DOHH2 (cell line): Measurements from ENCODE around the gene NIT1.

Source experiments
- H3F3A ChIP-seq: fragments of 200-600 bp; sonication (generic), shearing (Covaris generic); 2 replicates; pipeline ENCODE4 v1.6.0; 2016; ENCODE audit warnings: antibody characterized with exemption, mild to moderate bottlenecking; ENCODE audit not compliant: control insufficient read depth, insufficient read depth
- H3K27ac ChIP-seq: fragments of 200-600 bp; sonication (generic); 2 replicates; pipeline ENCODE4 v1.5.1; 2014; ENCODE audit warnings: low read depth, mild to moderate bottlenecking, low read length, moderate library complexity
- H3K27me3 ChIP-seq: fragments of 200-600 bp; sonication (generic); 2 replicates; pipeline ENCODE4 v1.6.1; 2014; ENCODE audit warnings: mild to moderate bottlenecking, low read length, mixed read lengths; ENCODE audit not compliant: control insufficient read depth
- H3K36me3 ChIP-seq: fragments of 200-600 bp; sonication (generic); 2 replicates; pipeline ENCODE4 v1.6.1; 2014; ENCODE audit warnings: mild to moderate bottlenecking, low read length, moderate library complexity, mixed read lengths; ENCODE audit not compliant: control insufficient read depth
- H3K4me1 ChIP-seq: fragments of 200-600 bp; sonication (generic); 2 replicates; pipeline ENCODE4 v1.6.1; 2014; ENCODE audit warnings: mild to moderate bottlenecking, low read length, mixed read lengths; ENCODE audit not compliant: control insufficient read depth
- H3K4me2 ChIP-seq: fragments of 200-600 bp; sonication (generic); 2 replicates; pipeline ENCODE4 v1.6.0; 2014; ENCODE audit warnings: mild to moderate bottlenecking, low read length, moderate library complexity
- H3K4me3 ChIP-seq: fragments of 200-600 bp; sonication (generic); 2 replicates; pipeline ENCODE4 v1.5.1; 2014; ENCODE audit warnings: mild to moderate bottlenecking, low read length, mixed read lengths
- H3K79me2 ChIP-seq: fragments of 200-600 bp; sonication (generic); 2 replicates; pipeline ENCODE4 v1.6.1; 2014; ENCODE audit warnings: mild to moderate bottlenecking, low read length, mixed read lengths; ENCODE audit not compliant: control insufficient read depth
- H3K9me2 ChIP-seq: fragments of 200-600 bp; sonication (generic); replicated peaks from 2 replicates; pipeline ENCODE4 v1.6.1; 2014; ENCODE audit warnings: mild to moderate bottlenecking, low read length, mixed read lengths; ENCODE audit not compliant: control insufficient read depth
- H3K9me3 ChIP-seq: fragments of 200-600 bp; sonication (generic); 2 replicates; pipeline ENCODE4 v1.6.1; 2014; ENCODE audit warnings: antibody characterized with exemption, low read length, mixed read lengths; ENCODE audit not compliant: control insufficient read depth, insufficient read depth
- H4K20me1 ChIP-seq: fragments of 200-600 bp; sonication (generic); 2 replicates; pipeline ENCODE4 v1.6.0; 2014; ENCODE audit warnings: low read depth, mild to moderate bottlenecking, antibody characterized with exemption, low read length, moderate library complexity; ENCODE audit not compliant: control insufficient read depth, insufficient read depth
- EZH2phosphoT487 ChIP-seq: fragments of 200-600 bp; sonication (generic); IDR thresholded peaks from 2 replicates; pipeline ENCODE4 v1.6.1; 2017; ENCODE audit warnings: borderline replicate concordance, mild to moderate bottlenecking, antibody characterized with exemption, low read length, moderate library complexity, mixed read lengths
- TF ChIP-seq, protein P1 (sequence below): fragments of 200-600 bp; sonication (generic); IDR thresholded peaks from one replicate; pipeline ENCODE4 v1.5.1; 2014; ENCODE audit warnings: antibody characterized with exemption, mild to moderate bottlenecking, low read depth, low read length; ENCODE audit not compliant: poor library complexity, severe bottlenecking

NIT1 gene

DNA sequence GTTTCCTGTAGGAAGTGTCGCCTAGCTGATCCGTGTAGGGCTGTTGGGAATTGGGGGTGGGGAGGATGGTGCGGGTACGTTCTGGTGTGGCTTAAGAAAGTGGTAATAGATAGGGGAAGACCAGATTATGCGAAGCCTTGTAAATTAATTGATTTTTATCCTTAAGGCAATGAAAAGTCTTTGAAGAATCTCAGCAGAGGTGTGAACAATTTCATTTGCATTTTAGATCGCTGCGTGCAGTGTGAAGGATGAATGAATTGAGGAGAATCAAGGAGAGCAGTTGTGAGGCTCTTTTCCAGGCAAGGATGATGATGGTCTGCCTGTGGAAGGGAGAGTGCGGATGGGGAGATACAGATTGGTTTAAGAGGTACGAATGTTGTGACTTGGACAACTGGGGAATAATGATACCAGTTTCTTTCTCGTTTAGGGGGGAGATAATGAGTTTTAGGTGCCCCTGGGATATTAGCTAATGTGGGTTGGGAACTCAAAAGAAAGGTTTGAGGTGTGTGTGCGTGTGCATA is 15.4 kb downstream of the NIT1 start:
- peak overlapping the region; percentile 78 for H3K4me2 ChIP-seq
- H3K79me2 ChIP-seq: peaks cover 49% of the 10 kb centered on the region
- peak overlapping the region; percentile 50 for H3K27ac ChIP-seq
- H3K9me3 ChIP-seq: no peaks in the 10 kb centered on the region
- H3K9me2 ChIP-seq: no peaks in the 10 kb centered on the region
- peaks cover 23% of the 10 kb centered on the region for H3K4me1 ChIP-seq
- TF ChIP-seq, protein P1, sequence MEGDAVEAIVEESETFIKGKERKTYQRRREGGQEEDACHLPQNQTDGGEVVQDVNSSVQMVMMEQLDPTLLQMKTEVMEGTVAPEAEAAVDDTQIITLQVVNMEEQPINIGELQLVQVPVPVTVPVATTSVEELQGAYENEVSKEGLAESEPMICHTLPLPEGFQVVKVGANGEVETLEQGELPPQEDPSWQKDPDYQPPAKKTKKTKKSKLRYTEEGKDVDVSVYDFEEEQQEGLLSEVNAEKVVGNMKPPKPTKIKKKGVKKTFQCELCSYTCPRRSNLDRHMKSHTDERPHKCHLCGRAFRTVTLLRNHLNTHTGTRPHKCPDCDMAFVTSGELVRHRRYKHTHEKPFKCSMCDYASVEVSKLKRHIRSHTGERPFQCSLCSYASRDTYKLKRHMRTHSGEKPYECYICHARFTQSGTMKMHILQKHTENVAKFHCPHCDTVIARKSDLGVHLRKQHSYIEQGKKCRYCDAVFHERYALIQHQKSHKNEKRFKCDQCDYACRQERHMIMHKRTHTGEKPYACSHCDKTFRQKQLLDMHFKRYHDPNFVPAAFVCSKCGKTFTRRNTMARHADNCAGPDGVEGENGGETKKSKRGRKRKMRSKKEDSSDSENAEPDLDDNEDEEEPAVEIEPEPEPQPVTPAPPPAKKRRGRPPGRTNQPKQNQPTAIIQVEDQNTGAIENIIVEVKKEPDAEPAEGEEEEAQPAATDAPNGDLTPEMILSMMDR: no peak
- TF ChIP-seq EZH2phosphoT487: no peak
- H3F3A ChIP-seq: peaks cover 3% of the 10 kb centered on the region; the same call in 1 of the 2 replicates
- H3K4me3 ChIP-seq: peak overlapping the region; percentile 85
- peaks cover 30% of the 10 kb centered on the region for H3K36me3 ChIP-seq
- H3K27me3 ChIP-seq: no peaks in the 10 kb centered on the region
- H4K20me1 ChIP-seq: no peaks in the 10 kb centered on the region

GRCh38 chr1:161137881-161138280 is 20.0 kb downstream of the NIT1 start:
- H3K9me2 ChIP-seq: no peaks in the 10 kb centered on the region
- H3K36me3 ChIP-seq: peaks cover 5% of the 10 kb centered on the region
- no peaks in the 10 kb centered on the region for H3K27me3 ChIP-seq
- H3K9me3 ChIP-seq: no peaks in the 10 kb centered on the region
- no peak for TF ChIP-seq EZH2phosphoT487
- TF ChIP-seq, protein P1: no peak
- H4K20me1 ChIP-seq: no peaks in the 10 kb centered on the region
- H3F3A ChIP-seq: peaks cover 9% of the 10 kb centered on the region; the same call in 1 of the 2 replicates
- H3K4me1 ChIP-seq: peaks cover 8% of the 10 kb centered on the region
- H3K4me2 ChIP-seq: no peak overlapping the region
- peaks cover 23% of the 10 kb centered on the region for H3K79me2 ChIP-seq
- no peak overlapping the region for H3K27ac ChIP-seq
- H3K4me3 ChIP-seq: no peak overlapping the region

DNA sequence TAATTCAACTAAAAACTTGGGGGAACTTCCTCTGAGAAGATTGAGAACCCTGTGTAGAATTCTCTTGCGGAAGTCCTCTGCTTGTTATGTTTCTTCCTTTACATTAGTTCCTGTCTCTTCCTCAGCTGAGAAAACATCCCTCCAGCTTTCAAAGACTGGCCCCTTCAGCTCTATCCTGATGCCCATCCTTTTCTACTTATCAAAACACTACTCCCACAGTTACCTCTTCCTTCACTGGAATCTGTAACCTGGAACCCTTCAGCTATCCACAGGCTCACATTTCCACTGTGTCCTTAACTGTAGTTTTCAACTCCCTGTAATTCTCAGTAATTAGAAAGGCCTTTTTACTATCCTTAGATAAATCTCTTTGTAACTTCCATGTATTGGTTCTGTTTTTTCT is 20.5 kb downstream of the NIT1 start:
- TF ChIP-seq EZH2phosphoT487: no peak
- TF ChIP-seq, protein P1: no peak
- H3K27ac ChIP-seq: no peak overlapping the region
- no peaks in the 10 kb centered on the region for H3K27me3 ChIP-seq
- H3K36me3 ChIP-seq: peaks cover 2% of the 10 kb centered on the region; the same call in 1 of the 2 replicates
- H3K9me2 ChIP-seq: no peaks in the 10 kb centered on the region
- peaks cover 17% of the 10 kb centered on the region for H3K79me2 ChIP-seq
- H4K20me1 ChIP-seq: no peaks in the 10 kb centered on the region
- H3K4me3 ChIP-seq: no peak overlapping the region
- H3F3A ChIP-seq: peaks cover 9% of the 10 kb centered on the region; the same call in 1 of the 2 replicates
- no peak overlapping the region for H3K4me2 ChIP-seq
- peaks cover 7% of the 10 kb centered on the region for H3K4me1 ChIP-seq
- no peaks in the 10 kb centered on the region for H3K9me3 ChIP-seq
